Astrocyte (in vitro differentiated cells and primary cell): ENCODE data around the gene ZNF518B. TPM values are rescaled to one million over a fixed set of nuclear protein-coding genes. Genes with fewer than 3 reads are reported as not detected.

Experiments
- total RNA-seq: library from RNA; stranded (reverse); gene quantifications from 2 replicates; pipeline ENCODE4 v1.2.1, GENCODE V29; 2021

The ZNF518B gene
- total RNA-seq, 1 donor from 2014 or later = 33.1 TPM

Other genes with a start within 250 kb of the ZNF518B start
- not detected in 2 replicates for gene CLNK, start 227.3 kb upstream of the ZNF518B start, total RNA-seq